Osteoblast (primary cell): ENCODE data around the gene FGFR3. TPM values are rescaled to one million over a fixed set of nuclear protein-coding genes. Genes with fewer than 3 reads are reported as not detected.

ENCODE experiments used
- DNase-seq: peaks from one replicate; pipeline ENCODE4 v3.0.0; 2011; ENCODE audit warnings: low spot score, mixed read lengths; ENCODE audit not compliant: insufficient read length; ENCODE audit errors: missing footprints
- H2AFZ ChIP-seq: 2 replicates; pipeline ENCODE4 v1.6.0; 2011; ENCODE audit warnings: mild to moderate bottlenecking, low read length
- H3K27ac ChIP-seq: 2 replicates; pipeline ENCODE4 v1.5.1; 2011; ENCODE audit warnings: mild to moderate bottlenecking, low read depth, low read length, moderate library complexity
- H3K27me3 ChIP-seq: 2 replicates; pipeline ENCODE4 v1.6.0; 2012; ENCODE audit warnings: mild to moderate bottlenecking, control low read depth, inconsistent platforms, low read length, moderate library complexity; ENCODE audit not compliant: insufficient read depth
- H3K36me3 ChIP-seq: 2 replicates; pipeline ENCODE4 v1.5.1; 2011; ENCODE audit warnings: mild to moderate bottlenecking, low read length, control low read depth, moderate library complexity; ENCODE audit not compliant: insufficient read depth
- H3K4me1 ChIP-seq: 2 replicates; pipeline ENCODE4 v1.5.1; 2011; ENCODE audit warnings: mild to moderate bottlenecking, low read length, control low read depth, moderate library complexity; ENCODE audit not compliant: insufficient read depth
- H3K4me2 ChIP-seq: 2 replicates; pipeline ENCODE4 v1.6.0; 2011; ENCODE audit warnings: mild to moderate bottlenecking, low read length; ENCODE audit not compliant: insufficient read depth
- H3K4me3 ChIP-seq: fragments of 200-600 bp; sonication (generic); 3 replicates; pipeline ENCODE4 v1.5.1; 2012; ENCODE audit warnings: mild to moderate bottlenecking, low read length, inconsistent platforms; ENCODE audit not compliant: insufficient read depth
- H3K79me2 ChIP-seq: 2 replicates; pipeline ENCODE4 v1.6.0; 2012; ENCODE audit warnings: mild to moderate bottlenecking, low read length, control low read depth, inconsistent platforms; ENCODE audit not compliant: insufficient read depth
- H3K9me3 ChIP-seq: 2 replicates; pipeline ENCODE4 v1.5.1; 2011; ENCODE audit warnings: low read depth, low read length, control low read depth
- H4K20me1 ChIP-seq: 2 replicates; pipeline ENCODE4 v1.6.0; 2012; ENCODE audit warnings: mild to moderate bottlenecking, low read length, control low read depth; ENCODE audit not compliant: insufficient read depth
- CTCF ChIP-seq: IDR thresholded peaks from 2 replicates; pipeline ENCODE4 v1.5.1; 2011; ENCODE audit warnings: mild to moderate bottlenecking, low read depth, low read length, moderate library complexity; ENCODE audit errors: extremely low read depth
- total RNA-seq: library from RNA; depleted of rRNA; stranded (reverse); fragments of >200 nt; gene quantifications from 2 replicates; pipeline ENCODE4 v1.2.3, GENCODE V29; 2012

Gene FGFR3
- total RNA-seq, 1 donor, result 0.36 TPM

GRCh38 chr4:1764670-1765069 lies 28.4 kb upstream of the FGFR3 start:
- Histone ChIP-seq H3K27ac (no peak overlapping the region), H3K4me2 (no peak overlapping the region), H3K36me3 (no peaks in the 10 kb centered on the region), H3K4me3 (no peak overlapping the region), H3K79me2 (no peaks in the 10 kb centered on the region), H2AFZ (no peak overlapping the region), H4K20me1 (no peaks in the 10 kb centered on the region), H3K9me3 (no peaks in the 10 kb centered on the region), H3K27me3 (peaks cover 22% of the 10 kb centered on the region), H3K4me1 (no peaks in the 10 kb centered on the region)
- TF ChIP-seq CTCF, result no peak
- DNase-seq, result no peak

- Histone ChIP-seq H3K27me3 (peaks cover 25% of the 10 kb centered on the region), H3K79me2 (no peaks in the 10 kb centered on the region), H3K4me2 (no peak overlapping the region), H2AFZ (no peak overlapping the region), H3K36me3 (no peaks in the 10 kb centered on the region), H4K20me1 (no peaks in the 10 kb centered on the region), H3K4me1 (no peaks in the 10 kb centered on the region), H3K27ac (no peak overlapping the region), H3K9me3 (no peaks in the 10 kb centered on the region), H3K4me3 (no peak overlapping the region)
- no peak for TF ChIP-seq CTCF
- DNase-seq, result no peak
Observed at GRCh38 chr4:1765409-1766072, 27.6 kb upstream of the FGFR3 start.

GRCh38 chr4:1766106-1767060 lies 26.7 kb upstream of the FGFR3 start:
- Histone ChIP-seq H3K4me3 (no peak overlapping the region), H2AFZ (no peak overlapping the region), H3K4me2 (no peak overlapping the region)

More at GRCh38 chr4:1766106-1767060, 26.7 kb upstream of the FGFR3 start:
- H3K79me2 ChIP-seq, result no peaks in the 10 kb centered on the region
- no peaks in the 10 kb centered on the region for H3K4me1 ChIP-seq
- peaks cover 25% of the 10 kb centered on the region for H3K27me3 ChIP-seq
- no peak for TF ChIP-seq CTCF
- no peaks in the 10 kb centered on the region for H4K20me1 ChIP-seq
- no peaks in the 10 kb centered on the region for H3K36me3 ChIP-seq
- no peaks in the 10 kb centered on the region for H3K9me3 ChIP-seq
- no peak overlapping the region for H3K27ac ChIP-seq
- no peak for DNase-seq
